ENCODE data around the gene SERTAD1.
"Not testable (repeated sequence)": the region's sequence is repeated elsewhere in the genome, so short reads cannot be mapped to it uniquely, and the experiment has no call there.

Gene SERTAD1

GRCh38 chr19:40443131-40443999, 17.6 kb upstream of the SERTAD1 start:
- DNase-seq (ENCODE audit: extremely low read depth, insufficient read length), result peak; percentile 99
- TF ChIP-seq, protein P1, sequence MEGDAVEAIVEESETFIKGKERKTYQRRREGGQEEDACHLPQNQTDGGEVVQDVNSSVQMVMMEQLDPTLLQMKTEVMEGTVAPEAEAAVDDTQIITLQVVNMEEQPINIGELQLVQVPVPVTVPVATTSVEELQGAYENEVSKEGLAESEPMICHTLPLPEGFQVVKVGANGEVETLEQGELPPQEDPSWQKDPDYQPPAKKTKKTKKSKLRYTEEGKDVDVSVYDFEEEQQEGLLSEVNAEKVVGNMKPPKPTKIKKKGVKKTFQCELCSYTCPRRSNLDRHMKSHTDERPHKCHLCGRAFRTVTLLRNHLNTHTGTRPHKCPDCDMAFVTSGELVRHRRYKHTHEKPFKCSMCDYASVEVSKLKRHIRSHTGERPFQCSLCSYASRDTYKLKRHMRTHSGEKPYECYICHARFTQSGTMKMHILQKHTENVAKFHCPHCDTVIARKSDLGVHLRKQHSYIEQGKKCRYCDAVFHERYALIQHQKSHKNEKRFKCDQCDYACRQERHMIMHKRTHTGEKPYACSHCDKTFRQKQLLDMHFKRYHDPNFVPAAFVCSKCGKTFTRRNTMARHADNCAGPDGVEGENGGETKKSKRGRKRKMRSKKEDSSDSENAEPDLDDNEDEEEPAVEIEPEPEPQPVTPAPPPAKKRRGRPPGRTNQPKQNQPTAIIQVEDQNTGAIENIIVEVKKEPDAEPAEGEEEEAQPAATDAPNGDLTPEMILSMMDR (IDR thresholded peaks at IDR 0.05; ENCODE audit: insufficient read depth, low read length, poor library complexity, severe bottlenecking), result no peak
- Histone ChIP-seq H3K36me3 (ENCODE audit: control insufficient read depth, insufficient read depth, low read length) (peaks cover 9% of the 10 kb centered on the region), H3K27me3 (replicated peaks; ENCODE audit: control insufficient read depth, insufficient read depth, low read length) (no peaks in the 10 kb centered on the region), H3K4me3 (replicated peaks; ENCODE audit: low read depth, low read length) (peak overlapping the region; percentile 83)

- TF ChIP-seq, protein P1 (IDR thresholded peaks at IDR 0.05; ENCODE audit: insufficient read depth, low read length, poor library complexity, severe bottlenecking), result no peak
- peaks cover 9% of the 10 kb centered on the region for H3K36me3 ChIP-seq (ENCODE audit: control insufficient read depth, insufficient read depth, low read length)
- DNase-seq (ENCODE audit: extremely low read depth, insufficient read length), result peak; percentile 63
- H3K4me3 ChIP-seq (replicated peaks; ENCODE audit: low read depth, low read length), result peak overlapping the region; percentile 77
- H3K27me3 ChIP-seq (replicated peaks; ENCODE audit: control insufficient read depth, insufficient read depth, low read length), result no peaks in the 10 kb centered on the region
These were observed 16.7 kb upstream of the SERTAD1 start for GRCh38 chr19:40442328-40443130.

GRCh38 chr19:40441719-40442253, 16.0 kb upstream of the SERTAD1 start:
- Histone ChIP-seq H3K4me3 (replicated peaks; ENCODE audit: low read depth, low read length) (no peak overlapping the region; the same call in 1 of the 2 replicates), H3K27me3 (replicated peaks; ENCODE audit: control insufficient read depth, insufficient read depth, low read length) (no peaks in the 10 kb centered on the region), H3K36me3 (ENCODE audit: control insufficient read depth, insufficient read depth, low read length) (peaks cover 9% of the 10 kb centered on the region)
- TF ChIP-seq, protein P1 (IDR thresholded peaks at IDR 0.05; ENCODE audit: insufficient read depth, low read length, poor library complexity, severe bottlenecking), result no peak
- no peak for DNase-seq (ENCODE audit: extremely low read depth, insufficient read length)

- Histone ChIP-seq H3K36me3 (ENCODE audit: control insufficient read depth, insufficient read depth, low read length) (peaks cover 9% of the 10 kb centered on the region), H3K27me3 (replicated peaks; ENCODE audit: control insufficient read depth, insufficient read depth, low read length) (no peaks in the 10 kb centered on the region), H3K4me3 (replicated peaks; ENCODE audit: low read depth, low read length) (no peak overlapping the region)
- no peak for DNase-seq (ENCODE audit: extremely low read depth, insufficient read length)
- TF ChIP-seq, protein P1 (IDR thresholded peaks at IDR 0.05; ENCODE audit: insufficient read depth, low read length, poor library complexity, severe bottlenecking), result no peak
These were observed 12.5 kb upstream of the SERTAD1 start for GRCh38 chr19:40438284-40438683.

DNA sequence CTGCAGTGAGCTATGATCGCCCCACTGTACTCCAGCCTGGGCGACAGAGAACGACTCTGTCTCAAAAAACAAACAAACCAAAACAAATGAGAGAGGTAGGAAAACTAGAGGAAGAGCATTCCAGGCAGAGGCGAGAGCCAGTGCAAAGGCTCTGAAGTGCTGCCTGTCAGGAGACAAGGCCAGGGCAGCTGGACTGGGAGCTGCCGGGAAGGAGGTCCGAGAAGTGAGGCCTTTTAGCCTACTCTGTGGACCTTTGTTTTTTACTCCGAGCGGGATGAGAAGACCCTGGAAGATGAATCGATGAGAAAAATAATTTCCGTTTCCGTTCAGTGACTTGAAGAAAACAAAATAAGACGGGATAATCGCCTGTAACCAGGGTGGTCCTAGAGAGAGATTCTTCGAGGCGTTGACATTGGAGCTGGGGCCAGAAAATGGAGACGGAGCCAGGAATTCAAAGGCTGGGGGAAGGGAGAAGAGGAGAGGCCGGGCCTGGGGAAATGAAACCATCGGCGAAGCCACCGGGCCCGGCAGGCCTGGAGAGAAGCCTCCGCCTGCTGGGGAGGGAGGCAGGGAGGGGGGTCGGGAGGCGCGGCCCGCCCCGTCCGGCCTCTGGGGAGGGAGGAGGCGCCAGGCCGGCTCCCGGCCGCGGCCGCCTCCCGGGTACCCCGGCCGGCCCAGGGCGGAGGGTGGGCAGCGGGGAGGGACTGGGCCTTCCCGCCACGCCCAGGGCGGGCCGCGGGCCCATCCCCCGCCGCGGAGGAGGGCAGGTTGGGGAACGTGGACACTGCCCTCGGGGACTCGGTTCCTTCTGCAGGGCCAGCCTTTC, 7.8 kb upstream of the SERTAD1 start:
- H3K36me3 ChIP-seq (ENCODE audit: control insufficient read depth, insufficient read depth, low read length), result no peaks in the 10 kb centered on the region
- H3K27me3 ChIP-seq (replicated peaks; ENCODE audit: control insufficient read depth, insufficient read depth, low read length), result no peaks in the 10 kb centered on the region
- TF ChIP-seq, protein P1 (IDR thresholded peaks at IDR 0.05; ENCODE audit: insufficient read depth, low read length, poor library complexity, severe bottlenecking), result no peak
- peak; percentile 84 for DNase-seq (ENCODE audit: extremely low read depth, insufficient read length)
- H3K4me3 ChIP-seq (replicated peaks; ENCODE audit: low read depth, low read length), result peak overlapping the region; percentile 49

DNA sequence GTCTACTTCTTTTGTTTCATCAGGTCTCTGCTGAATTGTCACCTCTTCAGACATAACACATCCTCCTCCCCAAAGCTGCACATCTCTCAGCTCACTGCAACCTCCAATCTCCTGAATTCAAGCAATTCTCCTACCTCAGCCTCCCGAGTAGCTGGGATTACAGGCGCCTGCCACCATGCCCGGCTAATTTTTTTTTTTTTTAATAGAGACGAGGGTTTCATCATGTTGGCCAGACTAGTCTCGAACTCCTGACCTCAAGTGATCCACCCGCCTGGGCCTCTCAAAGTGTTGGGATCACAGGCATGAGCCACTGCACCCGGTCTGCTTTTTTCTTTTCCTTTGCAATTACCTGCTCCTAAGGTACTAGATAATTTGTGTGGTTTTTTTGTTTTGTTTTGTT, 7.0 kb upstream of the SERTAD1 start:
- DNase-seq (ENCODE audit: extremely low read depth, insufficient read length); H3K27me3 ChIP-seq (replicated peaks; ENCODE audit: control insufficient read depth, insufficient read depth, low read length); H3K4me3 ChIP-seq (replicated peaks; ENCODE audit: low read depth, low read length): not testable (repeated sequence)

More for the DNA sequence above, 7.0 kb upstream of the SERTAD1 start:
- not testable (repeated sequence) for H3K36me3 ChIP-seq (ENCODE audit: control insufficient read depth, insufficient read depth, low read length)
